Measurements from ENCODE around the gene TNFSF13B.

GRCh38 chr13:108267347-108267746 lies 2.2 kb upstream of the TNFSF13B start:
- TF ChIP-seq, protein P1, sequence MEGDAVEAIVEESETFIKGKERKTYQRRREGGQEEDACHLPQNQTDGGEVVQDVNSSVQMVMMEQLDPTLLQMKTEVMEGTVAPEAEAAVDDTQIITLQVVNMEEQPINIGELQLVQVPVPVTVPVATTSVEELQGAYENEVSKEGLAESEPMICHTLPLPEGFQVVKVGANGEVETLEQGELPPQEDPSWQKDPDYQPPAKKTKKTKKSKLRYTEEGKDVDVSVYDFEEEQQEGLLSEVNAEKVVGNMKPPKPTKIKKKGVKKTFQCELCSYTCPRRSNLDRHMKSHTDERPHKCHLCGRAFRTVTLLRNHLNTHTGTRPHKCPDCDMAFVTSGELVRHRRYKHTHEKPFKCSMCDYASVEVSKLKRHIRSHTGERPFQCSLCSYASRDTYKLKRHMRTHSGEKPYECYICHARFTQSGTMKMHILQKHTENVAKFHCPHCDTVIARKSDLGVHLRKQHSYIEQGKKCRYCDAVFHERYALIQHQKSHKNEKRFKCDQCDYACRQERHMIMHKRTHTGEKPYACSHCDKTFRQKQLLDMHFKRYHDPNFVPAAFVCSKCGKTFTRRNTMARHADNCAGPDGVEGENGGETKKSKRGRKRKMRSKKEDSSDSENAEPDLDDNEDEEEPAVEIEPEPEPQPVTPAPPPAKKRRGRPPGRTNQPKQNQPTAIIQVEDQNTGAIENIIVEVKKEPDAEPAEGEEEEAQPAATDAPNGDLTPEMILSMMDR (IDR thresholded peaks at IDR 0.05): no peak
- TF ChIP-seq POLR2A (IDR thresholded peaks at IDR 0.05): no peak
- no peak for TF ChIP-seq EP300 (IDR thresholded peaks at IDR 0.05)
